ENCODE data around the gene SLC38A1. TPM values are rescaled to one million over a fixed set of nuclear protein-coding genes. Genes with fewer than 3 reads are reported as not detected.

The SLC38A1 gene
- total RNA-seq, 1 experiment from 2014 or later = 259 TPM

DNA sequence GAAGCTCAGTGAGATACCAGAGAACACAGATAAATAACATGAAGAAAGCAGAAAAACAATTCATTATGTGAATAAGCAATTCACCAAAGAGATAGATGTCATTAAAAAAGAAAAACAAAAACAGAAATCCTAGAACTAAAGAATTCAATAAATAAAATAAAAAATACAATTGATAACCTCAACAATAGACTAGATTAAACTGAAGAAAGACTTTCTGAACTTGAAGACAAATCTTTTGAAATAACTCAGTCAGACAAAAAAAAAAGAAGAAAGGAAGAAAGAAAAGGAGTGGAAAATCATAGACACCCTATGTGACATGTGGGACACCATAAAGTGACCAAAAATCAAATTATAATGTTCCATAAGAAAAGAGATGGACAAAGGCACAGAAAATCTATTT, 14.0 kb upstream of the SLC38A1 start:
- Histone ChIP-seq H3K36me3 (ENCODE audit: control insufficient read depth, insufficient read depth, low read length) (no peaks in the 10 kb centered on the region), H3K4me1 (no peaks in the 10 kb centered on the region), H3K4me3 (ENCODE audit: low read depth, low read length) (no peak overlapping the region), H3K9me3 (peaks cover 26% of the 10 kb centered on the region), H3K27me3 (replicated peaks; ENCODE audit: control insufficient read depth, insufficient read depth, low read length) (no peaks in the 10 kb centered on the region)
- no peaks in the 10 kb centered on the region for H3K4me1 Mint-ChIP-seq (ENCODE audit: low read depth, unreplicated experiment)
- H3K27me3 Mint-ChIP-seq (ENCODE audit: insufficient read depth, unreplicated experiment) = peaks cover 3% of the 10 kb centered on the region
- H3K27ac Mint-ChIP-seq (ENCODE audit: unreplicated experiment) = no peak overlapping the region
- peaks cover 49% of the 10 kb centered on the region for H3K9me3 Mint-ChIP-seq (ENCODE audit: unreplicated experiment)
- POLR2A ChIA-PET = no interaction called here
- CTCF ChIA-PET = no interaction called here
- TF ChIP-seq, protein P1, sequence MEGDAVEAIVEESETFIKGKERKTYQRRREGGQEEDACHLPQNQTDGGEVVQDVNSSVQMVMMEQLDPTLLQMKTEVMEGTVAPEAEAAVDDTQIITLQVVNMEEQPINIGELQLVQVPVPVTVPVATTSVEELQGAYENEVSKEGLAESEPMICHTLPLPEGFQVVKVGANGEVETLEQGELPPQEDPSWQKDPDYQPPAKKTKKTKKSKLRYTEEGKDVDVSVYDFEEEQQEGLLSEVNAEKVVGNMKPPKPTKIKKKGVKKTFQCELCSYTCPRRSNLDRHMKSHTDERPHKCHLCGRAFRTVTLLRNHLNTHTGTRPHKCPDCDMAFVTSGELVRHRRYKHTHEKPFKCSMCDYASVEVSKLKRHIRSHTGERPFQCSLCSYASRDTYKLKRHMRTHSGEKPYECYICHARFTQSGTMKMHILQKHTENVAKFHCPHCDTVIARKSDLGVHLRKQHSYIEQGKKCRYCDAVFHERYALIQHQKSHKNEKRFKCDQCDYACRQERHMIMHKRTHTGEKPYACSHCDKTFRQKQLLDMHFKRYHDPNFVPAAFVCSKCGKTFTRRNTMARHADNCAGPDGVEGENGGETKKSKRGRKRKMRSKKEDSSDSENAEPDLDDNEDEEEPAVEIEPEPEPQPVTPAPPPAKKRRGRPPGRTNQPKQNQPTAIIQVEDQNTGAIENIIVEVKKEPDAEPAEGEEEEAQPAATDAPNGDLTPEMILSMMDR (IDR thresholded peaks at IDR 0.05; ENCODE audit: insufficient read depth in 1 of 2, low read depth in 1 of 2, low read length in 1 of 2, severe bottlenecking in 1 of 2, unreplicated experiment in 1 of 2) = no peak
- H3K4me3 Mint-ChIP-seq (ENCODE audit: unreplicated experiment) = no peak overlapping the region
- intact Hi-C loops (cut with micrococcal nuclease; ENCODE audit: unreplicated experiment) = no loop called here
- BruUV-seq (replicated peaks) = no TSS peak
- DNase-seq = no peak
- H3K36me3 Mint-ChIP-seq (ENCODE audit: insufficient read depth, unreplicated experiment) = peaks cover 4% of the 10 kb centered on the region

DNA sequence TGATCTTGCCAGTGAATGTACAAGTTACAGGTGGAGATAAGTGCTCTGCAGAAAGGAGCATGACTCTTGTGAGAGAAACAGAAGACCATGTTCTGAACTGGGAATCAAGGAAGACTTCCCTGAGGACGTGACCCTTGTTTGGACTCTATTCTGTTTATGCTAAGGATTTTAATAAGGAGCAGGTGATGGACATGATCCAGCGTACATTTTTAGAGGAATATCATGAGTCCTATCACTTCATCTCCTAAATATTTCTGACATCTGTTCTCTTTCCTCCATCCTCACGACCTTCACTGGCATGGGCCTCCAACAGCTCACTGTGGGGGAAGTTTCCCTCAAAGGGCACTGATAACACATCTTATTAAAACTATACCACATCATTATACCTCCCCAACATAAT, 7.9 kb upstream of the SLC38A1 start:
- H3K36me3 Mint-ChIP-seq (ENCODE audit: insufficient read depth, unreplicated experiment) = peaks cover 14% of the 10 kb centered on the region

DNA sequence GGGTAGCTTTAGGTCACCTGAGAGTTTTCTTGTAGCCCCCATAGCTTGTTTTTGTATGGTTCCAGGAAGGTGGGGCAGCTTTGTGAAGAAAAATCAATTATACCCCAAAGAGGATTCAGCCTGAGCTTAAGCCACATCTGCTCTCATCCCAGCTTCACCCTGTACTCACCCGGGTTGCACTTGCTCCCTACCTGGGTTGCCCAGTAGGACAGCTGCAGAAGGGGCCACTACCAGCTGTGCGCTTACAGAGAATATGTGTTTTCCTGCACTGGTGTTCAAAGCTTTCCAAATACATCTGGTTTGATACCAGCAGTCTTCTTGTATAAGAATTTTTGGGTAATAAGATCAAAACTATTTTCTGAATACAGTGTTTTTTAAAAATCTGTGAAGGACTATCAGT, 3.0 kb upstream of the SLC38A1 start:
- Histone ChIP-seq H3K4me1 (0 out of 2 replicates have a peak, but pooled peaks cover 8% of the 10 kb centered on the region), H3K9me3 (no peaks in the 10 kb centered on the region), H3K36me3 (ENCODE audit: control insufficient read depth, insufficient read depth, low read length) (no peaks in the 10 kb centered on the region), H3K4me3 (ENCODE audit: low read depth, low read length) (no peak overlapping the region), H3K27me3 (replicated peaks; ENCODE audit: control insufficient read depth, insufficient read depth, low read length) (no peaks in the 10 kb centered on the region)
- CTCF ChIA-PET = no interaction called here
- intact Hi-C loops (cut with micrococcal nuclease; ENCODE audit: unreplicated experiment) = no loop called here
- Mint-ChIP-seq H3K27ac (ENCODE audit: unreplicated experiment) (no peak overlapping the region), H3K27me3 (ENCODE audit: insufficient read depth, unreplicated experiment) (no peaks in the 10 kb centered on the region), H3K36me3 (ENCODE audit: insufficient read depth, unreplicated experiment) (peaks cover 13% of the 10 kb centered on the region), H3K4me1 (ENCODE audit: low read depth, unreplicated experiment) (no peaks in the 10 kb centered on the region), H3K4me3 (ENCODE audit: unreplicated experiment) (no peak overlapping the region), H3K9me3 (ENCODE audit: unreplicated experiment) (no peaks in the 10 kb centered on the region)
- DNase-seq = no peak
- TF ChIP-seq, protein P1 (IDR thresholded peaks at IDR 0.05; ENCODE audit: insufficient read depth in 1 of 2, low read depth in 1 of 2, low read length in 1 of 2, severe bottlenecking in 1 of 2, unreplicated experiment in 1 of 2) = no peak
- BruUV-seq (replicated peaks) = no TSS peak
- POLR2A ChIA-PET = no interaction called here

More for the DNA sequence above, 7.9 kb upstream of the SLC38A1 start:
- no peaks in the 10 kb centered on the region for H3K9me3 Mint-ChIP-seq (ENCODE audit: unreplicated experiment)
- intact Hi-C loops (cut with micrococcal nuclease; ENCODE audit: unreplicated experiment) = no loop called here
- Histone ChIP-seq H3K4me1 (no peaks in the 10 kb centered on the region), H3K36me3 (ENCODE audit: control insufficient read depth, insufficient read depth, low read length) (no peaks in the 10 kb centered on the region), H3K9me3 (no peaks in the 10 kb centered on the region), H3K4me3 (ENCODE audit: low read depth, low read length) (no peak overlapping the region), H3K27me3 (replicated peaks; ENCODE audit: control insufficient read depth, insufficient read depth, low read length) (no peaks in the 10 kb centered on the region)
- POLR2A ChIA-PET = no interaction called here
- H3K4me1 Mint-ChIP-seq (ENCODE audit: low read depth, unreplicated experiment) = no peaks in the 10 kb centered on the region
- TF ChIP-seq, protein P1 (IDR thresholded peaks at IDR 0.05; ENCODE audit: insufficient read depth in 1 of 2, low read depth in 1 of 2, low read length in 1 of 2, severe bottlenecking in 1 of 2, unreplicated experiment in 1 of 2) = no peak
- no peak overlapping the region for H3K4me3 Mint-ChIP-seq (ENCODE audit: unreplicated experiment)
- DNase-seq = no peak
- no peak overlapping the region for H3K27ac Mint-ChIP-seq (ENCODE audit: unreplicated experiment)
- H3K27me3 Mint-ChIP-seq (ENCODE audit: insufficient read depth, unreplicated experiment) = no peaks in the 10 kb centered on the region
- no TSS peak for BruUV-seq (replicated peaks)
- CTCF ChIA-PET = no interaction called here
